ENCODE results near the gene ZFAND3. TPM values are rescaled to one million over a fixed set of nuclear protein-coding genes. Genes with fewer than 3 reads are reported as not detected.

Gene ZFAND3
- total and polyA plus RNA-seq, 2 of the 4 experiments (the other 2 are of a cell fraction): 10.9 to 26.7 TPM

DNA sequence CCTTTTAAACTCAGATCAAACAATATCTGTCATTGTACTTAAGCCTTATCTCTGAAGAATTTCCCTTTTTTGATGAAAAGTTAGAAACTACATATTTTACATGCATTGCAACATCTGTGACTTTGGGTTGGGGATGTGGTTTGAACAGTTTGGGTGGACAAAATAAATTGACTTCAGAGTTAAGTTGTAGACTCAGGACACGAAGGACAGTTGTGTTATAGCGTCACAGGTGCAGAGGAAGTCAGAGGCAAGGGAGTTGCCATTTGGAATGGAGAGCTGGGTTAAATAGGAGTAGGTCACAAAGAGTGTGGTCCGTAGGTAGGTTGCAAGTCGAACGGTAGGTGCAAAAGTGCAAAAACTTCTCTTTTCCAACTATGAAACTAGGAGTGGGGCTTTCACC is 46.0 kb downstream of the ZFAND3 start:
- 100% methylated on average over 1 of the region's 5 CpGs; no CpG with 5 or more reads in 1 of the 2 experiments for WGBS, 2 experiments (ENCODE audit: extremely low coverage in 2 of 2, insufficient read length in 1 of 2)
- POLR2A ChIA-PET (ENCODE audit: unreplicated experiment): interaction anchor here (1.1 kb wide), 1 partner anchor 45 kb away, joined by 3 read pairs; no protein-coding TSS in a partner anchor
- H2BK15ac ChIP-seq (ENCODE audit: low read depth, low read length): no peak overlapping the region
- no peak overlapping the region for H4K91ac ChIP-seq (ENCODE audit: insufficient read depth, low read depth, low read length)
- intact Hi-C loops (cut with micrococcal nuclease) (no loop called here), in situ Hi-C loops (cut with MboI; ENCODE audit: low sequenced_read_pairs) (no loop called here), dilution Hi-C loops (cut with HindIII; ENCODE audit: low sequenced_read_pairs, unreplicated experiment) (no loop called here)
- TF ChIP-seq MAZ (IDR thresholded peaks at IDR 0.05; ENCODE audit: borderline replicate concordance, low read depth, low read length) (no peak), NFE2L2 (IDR thresholded peaks at IDR 0.05; ENCODE audit: low read depth, low read length) (no peak), SMC3 (IDR thresholded peaks at IDR 0.05; ENCODE audit: low read depth, low read length) (no peak)
- TF ChIP-seq, protein P1, sequence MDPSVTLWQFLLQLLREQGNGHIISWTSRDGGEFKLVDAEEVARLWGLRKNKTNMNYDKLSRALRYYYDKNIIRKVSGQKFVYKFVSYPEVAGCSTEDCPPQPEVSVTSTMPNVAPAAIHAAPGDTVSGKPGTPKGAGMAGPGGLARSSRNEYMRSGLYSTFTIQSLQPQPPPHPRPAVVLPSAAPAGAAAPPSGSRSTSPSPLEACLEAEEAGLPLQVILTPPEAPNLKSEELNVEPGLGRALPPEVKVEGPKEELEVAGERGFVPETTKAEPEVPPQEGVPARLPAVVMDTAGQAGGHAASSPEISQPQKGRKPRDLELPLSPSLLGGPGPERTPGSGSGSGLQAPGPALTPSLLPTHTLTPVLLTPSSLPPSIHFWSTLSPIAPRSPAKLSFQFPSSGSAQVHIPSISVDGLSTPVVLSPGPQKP (IDR thresholded peaks at IDR 0.05; ENCODE audit: borderline replicate concordance, low read depth, low read length): no peak
- DNase-seq (no peak), ATAC-seq (ENCODE audit: low read depth) (no peak)
- H2AK5ac ChIP-seq (ENCODE audit: low read depth, low read length): no peak overlapping the region
- H2AK9ac ChIP-seq (replicated peaks; ENCODE audit: low read depth, low read length, poor library complexity): no peak overlapping the region
- no peaks in the 10 kb centered on the region for H3K9me3 ChIP-seq (ENCODE audit: control insufficient read depth, insufficient read depth, low read length)
- no peak overlapping the region for H3K4ac ChIP-seq (ENCODE audit: low read depth, low read length)
- H3K4me2 ChIP-seq (ENCODE audit: low read depth, low read length): no peak overlapping the region
- H3K27ac ChIP-seq (ENCODE audit: insufficient read depth, low read length): no peak overlapping the region
- no peak overlapping the region for H3K14ac ChIP-seq (replicated peaks; ENCODE audit: low read depth, low read length)
- no peak overlapping the region for H3K9ac ChIP-seq (ENCODE audit: low read depth, low read length)
- no peak overlapping the region for H3K18ac ChIP-seq (ENCODE audit: low read depth, low read length)
- H3K4me3 ChIP-seq (ENCODE audit: insufficient read depth, low read depth, low read length): no peak overlapping the region
- no peak overlapping the region for H2BK20ac ChIP-seq (ENCODE audit: low read depth, low read length)
- H2BK5ac ChIP-seq (ENCODE audit: low read depth, low read length, poor library complexity, severe bottlenecking): no peak overlapping the region
- no TSS peak for BruUV-seq (replicated peaks)
- no peaks in the 10 kb centered on the region for H3K36me3 ChIP-seq (ENCODE audit: control insufficient read depth, insufficient read depth, low read length)
- peaks cover 16 to 79% of the 10 kb centered on the region in 2 experiments for H3K79me1 ChIP-seq (ENCODE audit: low read depth in 1 of 2, low read length in 2 of 2)
- H2BK120ac ChIP-seq (ENCODE audit: low read depth, low read length): no peak overlapping the region
- no peak overlapping the region for H4K8ac ChIP-seq (ENCODE audit: low read depth in 2 of 2, low read length in 2 of 2)
- peaks cover 21% of the 10 kb centered on the region for H3K9me1 ChIP-seq (ENCODE audit: insufficient read depth, low read length)
- no peak overlapping the region for H3K56ac ChIP-seq (ENCODE audit: extremely low read depth, insufficient read depth, low read length)
- H4K20me1 ChIP-seq (ENCODE audit: insufficient read depth, low read length): peaks cover 94% of the 10 kb centered on the region
- no peak overlapping the region for H3K23ac ChIP-seq (ENCODE audit: low read depth, low read length)
- CTCF ChIA-PET: no interaction called here
- no peak overlapping the region for H4K5ac ChIP-seq (ENCODE audit: low read depth, low read length)
- no peaks in the 10 kb centered on the region for H3K27me3 ChIP-seq (ENCODE audit: control insufficient read depth, insufficient read depth, low read length)
- peaks cover 15% of the 10 kb centered on the region for H3K4me1 ChIP-seq (ENCODE audit: control insufficient read depth, insufficient read depth, low read length)
- H2AFZ ChIP-seq (replicated peaks; ENCODE audit: low read length, poor library complexity): no peak overlapping the region

Data from IMR-90 (cell line).